ENCODE measurements around the gene KRT38. TPM values are rescaled to one million over a fixed set of nuclear protein-coding genes. Genes with fewer than 3 reads are reported as not detected.

KRT38 gene
- polyA plus RNA-seq, 1 of the 3 experiments (the other 2 are of a cell fraction): not detected

- Histone ChIP-seq H3K4me1 (ENCODE audit: control insufficient read depth in 1 of 2, insufficient read depth in 2 of 2, low read depth in 1 of 2, low read length in 1 of 2) (no peaks in the 10 kb centered on the region), H3K9ac (no peak overlapping the region), H3K79me2 (ENCODE audit: insufficient read depth) (no peaks in the 10 kb centered on the region), H3K9me2 (no peaks in the 10 kb centered on the region), H3K27ac (ENCODE audit: low read depth in 2 of 2, low read length in 1 of 2) (no peak overlapping the region), H2AFZ (ENCODE audit: low read depth) (no peak overlapping the region), H4K20me1 (ENCODE audit: insufficient read depth) (no peaks in the 10 kb centered on the region), H3K4me2 (no peak overlapping the region), H3K4me3 (ENCODE audit: low read depth in 2 of 2, low read length in 1 of 2) (no peak overlapping the region), H3K27me3 (ENCODE audit: insufficient read depth) (no peaks in the 10 kb centered on the region), H3K36me3 (replicated peaks in 1 of 2; ENCODE audit: control insufficient read depth in 1 of 2, insufficient read depth in 2 of 2, low read length in 1 of 2) (no peaks in the 10 kb centered on the region), H3F3A (replicated peaks; ENCODE audit: insufficient read depth) (no peaks in the 10 kb centered on the region), H3K9me3 (no peaks in the 10 kb centered on the region)
- POLR2A ChIA-PET: no interaction called here
- no peak for TF ChIP-seq IRF3 (IDR thresholded peaks at IDR 0.05; ENCODE audit: low read depth, low read length)
- no peak for TF ChIP-seq JUND (IDR thresholded peaks at IDR 0.05)
- no peak for TF ChIP-seq FOXJ3 (CRISPR knock-in tag; IDR thresholded peaks at IDR 0.05)
- TF ChIP-seq FOSL2 (IDR thresholded peaks at IDR 0.05; ENCODE audit: borderline replicate concordance, low read depth): no peak
- TF ChIP-seq EZH2phosphoT487 (IDR thresholded peaks at IDR 0.05; ENCODE audit: borderline replicate concordance, low read depth): no peak
- no peak for TF ChIP-seq CTCF (IDR thresholded peaks at IDR 0.05)
- TF ChIP-seq PBX3 (IDR thresholded peaks at IDR 0.05): no peak
- no peak for TF ChIP-seq USF2 (IDR thresholded peaks at IDR 0.05; ENCODE audit: borderline replicate concordance, low read depth, low read length)
- no peak for TF ChIP-seq GABPA (IDR thresholded peaks at IDR 0.05; ENCODE audit: low read depth)
- no peak for TF ChIP-seq CHD2 (IDR thresholded peaks at IDR 0.05; ENCODE audit: low read length, partially characterized antibody)
- no peak for TF ChIP-seq SMC3 (IDR thresholded peaks at IDR 0.05; ENCODE audit: low read depth, low read length)
- TF ChIP-seq TAF1 (IDR thresholded peaks at IDR 0.05; ENCODE audit: borderline replicate concordance, low read depth, low read length): no peak
- TF ChIP-seq ZBTB33 (IDR thresholded peaks at IDR 0.05; ENCODE audit: borderline replicate concordance, low read depth): no peak
- DNase-seq: no peak
- CTCF ChIA-PET: no interaction called here
- WGBS (ENCODE audit: low lambda C conversion rate): 54% methylated on average over 8 of the region's 9 CpGs
These were observed 3.0 kb downstream of the KRT38 start for GRCh38 chr17:41437769-41438168.
